ENCODE measurements around the gene PHLDB2. TPM values are rescaled to one million over a fixed set of nuclear protein-coding genes. Genes with fewer than 3 reads are reported as not detected.

PHLDB2 gene
- total and polyA plus RNA-seq, 2 of the 8 experiments (the other 6 are each of a cell fraction or from before 2014, with no cell fraction given): 5.8 to 22.6 TPM

DNA sequence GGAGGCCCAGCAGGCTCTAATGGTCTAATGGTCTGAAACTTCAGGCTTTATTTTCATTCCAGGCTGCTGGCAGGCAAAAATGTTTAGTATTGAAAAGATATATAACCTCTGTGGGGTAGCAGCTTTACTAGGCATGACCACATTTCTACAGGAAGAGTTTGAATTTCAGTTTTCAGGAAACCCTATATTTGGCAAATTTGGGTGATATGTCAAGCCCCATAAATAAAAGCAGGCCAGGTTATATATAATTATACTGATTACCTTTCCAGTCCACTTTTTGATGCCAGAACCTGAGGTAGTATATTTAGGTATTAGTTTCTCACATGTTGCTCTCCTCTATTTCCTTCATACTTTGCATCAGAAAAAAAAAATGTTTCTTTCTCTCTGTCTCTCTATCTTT lies 37.2 kb upstream of the PHLDB2 start:
- Histone ChIP-seq H3K4me2 (ENCODE audit: insufficient read depth in 1 of 2, low read depth in 2 of 2, low read length in 2 of 2) (no peak overlapping the region), H2BK12ac (ENCODE audit: low read depth, low read length) (no peak overlapping the region), H3K4me3 (ENCODE audit: extremely low read depth in 1 of 4, insufficient read depth in 2 of 4, low read depth in 3 of 4, low read length in 4 of 4) (no peak overlapping the region), H3K9ac (replicated peaks in 1 of 4; ENCODE audit: extremely low read depth in 1 of 4, low read depth in 3 of 4, low read length in 3 of 4) (no peak overlapping the region), H3K36me3 (ENCODE audit: control insufficient read depth in 2 of 4, insufficient read depth in 4 of 4, low read length in 3 of 4) (no peaks in the 10 kb centered on the region), H3K23ac (ENCODE audit: insufficient read length) (no peak overlapping the region), H3K79me1 (ENCODE audit: low read depth, low read length) (no peaks in the 10 kb centered on the region), H3K4ac (replicated peaks; ENCODE audit: insufficient read length, low read depth, low read length) (no peak overlapping the region), H3K9me3 (ENCODE audit: insufficient read depth in 2 of 2, low read depth in 1 of 2, low read length in 1 of 2) (no peaks in the 10 kb centered on the region), H4K5ac (ENCODE audit: insufficient read length, low read depth, low read length) (no peak overlapping the region), H3K23me2 (ENCODE audit: low read depth, low read length) (no peaks in the 10 kb centered on the region), H3K27me3 (replicated peaks in 1 of 4; ENCODE audit: control insufficient read depth in 3 of 4, extremely low read depth in 1 of 4, insufficient read depth in 3 of 4, low read length in 3 of 4) (no peaks in the 10 kb centered on the region), H3K14ac (ENCODE audit: insufficient read length) (no peak overlapping the region), H3K27ac (ENCODE audit: low read depth, low read length) (no peak overlapping the region), H3K18ac (ENCODE audit: extremely low read depth, low read length) (no peak overlapping the region), H4K8ac (ENCODE audit: extremely low read depth, insufficient read depth, low read length) (no peak overlapping the region), H2BK15ac (ENCODE audit: low read length) (no peak overlapping the region), H3K4me1 (replicated peaks in 1 of 4; ENCODE audit: control insufficient read depth in 3 of 4, insufficient read depth in 4 of 4, low read length in 3 of 4) (no peaks in the 10 kb centered on the region), H3K79me2 (ENCODE audit: control insufficient read depth in 1 of 2, insufficient read depth in 2 of 2, low read length in 2 of 2) (no peaks in the 10 kb centered on the region), H2BK120ac (replicated peaks; ENCODE audit: low read depth, low read length) (no peak overlapping the region), H2AK5ac (ENCODE audit: low read depth, low read length) (no peak overlapping the region), H2AFZ (ENCODE audit: low read length) (no peak overlapping the region), H2BK20ac (ENCODE audit: low read length) (no peak overlapping the region), H2BK5ac (ENCODE audit: low read depth, low read length) (no peak overlapping the region), H3K56ac (replicated peaks; ENCODE audit: insufficient read length, low read depth, low read length) (no peak overlapping the region), H4K91ac (replicated peaks; ENCODE audit: insufficient read length, low read length) (no peak overlapping the region), H4K20me1 (replicated peaks in 1 of 2; ENCODE audit: control insufficient read depth in 1 of 2, insufficient read depth in 2 of 2, low read length in 2 of 2) (no peaks in the 10 kb centered on the region)
- FAIRE-seq (no peak), DNase-seq (ENCODE audit: low read depth in 1 of 2, low spot score in 2 of 2) (no peak)
- CTCF ChIA-PET (ENCODE audit: partially characterized antibody): no interaction called here
- POLR2A ChIA-PET (ENCODE audit: partially characterized antibody): no interaction called here
- no peak for TF ChIP-seq CEBPB (IDR thresholded peaks at IDR 0.05; ENCODE audit: low read depth, low read length)
- TF ChIP-seq, protein P1, sequence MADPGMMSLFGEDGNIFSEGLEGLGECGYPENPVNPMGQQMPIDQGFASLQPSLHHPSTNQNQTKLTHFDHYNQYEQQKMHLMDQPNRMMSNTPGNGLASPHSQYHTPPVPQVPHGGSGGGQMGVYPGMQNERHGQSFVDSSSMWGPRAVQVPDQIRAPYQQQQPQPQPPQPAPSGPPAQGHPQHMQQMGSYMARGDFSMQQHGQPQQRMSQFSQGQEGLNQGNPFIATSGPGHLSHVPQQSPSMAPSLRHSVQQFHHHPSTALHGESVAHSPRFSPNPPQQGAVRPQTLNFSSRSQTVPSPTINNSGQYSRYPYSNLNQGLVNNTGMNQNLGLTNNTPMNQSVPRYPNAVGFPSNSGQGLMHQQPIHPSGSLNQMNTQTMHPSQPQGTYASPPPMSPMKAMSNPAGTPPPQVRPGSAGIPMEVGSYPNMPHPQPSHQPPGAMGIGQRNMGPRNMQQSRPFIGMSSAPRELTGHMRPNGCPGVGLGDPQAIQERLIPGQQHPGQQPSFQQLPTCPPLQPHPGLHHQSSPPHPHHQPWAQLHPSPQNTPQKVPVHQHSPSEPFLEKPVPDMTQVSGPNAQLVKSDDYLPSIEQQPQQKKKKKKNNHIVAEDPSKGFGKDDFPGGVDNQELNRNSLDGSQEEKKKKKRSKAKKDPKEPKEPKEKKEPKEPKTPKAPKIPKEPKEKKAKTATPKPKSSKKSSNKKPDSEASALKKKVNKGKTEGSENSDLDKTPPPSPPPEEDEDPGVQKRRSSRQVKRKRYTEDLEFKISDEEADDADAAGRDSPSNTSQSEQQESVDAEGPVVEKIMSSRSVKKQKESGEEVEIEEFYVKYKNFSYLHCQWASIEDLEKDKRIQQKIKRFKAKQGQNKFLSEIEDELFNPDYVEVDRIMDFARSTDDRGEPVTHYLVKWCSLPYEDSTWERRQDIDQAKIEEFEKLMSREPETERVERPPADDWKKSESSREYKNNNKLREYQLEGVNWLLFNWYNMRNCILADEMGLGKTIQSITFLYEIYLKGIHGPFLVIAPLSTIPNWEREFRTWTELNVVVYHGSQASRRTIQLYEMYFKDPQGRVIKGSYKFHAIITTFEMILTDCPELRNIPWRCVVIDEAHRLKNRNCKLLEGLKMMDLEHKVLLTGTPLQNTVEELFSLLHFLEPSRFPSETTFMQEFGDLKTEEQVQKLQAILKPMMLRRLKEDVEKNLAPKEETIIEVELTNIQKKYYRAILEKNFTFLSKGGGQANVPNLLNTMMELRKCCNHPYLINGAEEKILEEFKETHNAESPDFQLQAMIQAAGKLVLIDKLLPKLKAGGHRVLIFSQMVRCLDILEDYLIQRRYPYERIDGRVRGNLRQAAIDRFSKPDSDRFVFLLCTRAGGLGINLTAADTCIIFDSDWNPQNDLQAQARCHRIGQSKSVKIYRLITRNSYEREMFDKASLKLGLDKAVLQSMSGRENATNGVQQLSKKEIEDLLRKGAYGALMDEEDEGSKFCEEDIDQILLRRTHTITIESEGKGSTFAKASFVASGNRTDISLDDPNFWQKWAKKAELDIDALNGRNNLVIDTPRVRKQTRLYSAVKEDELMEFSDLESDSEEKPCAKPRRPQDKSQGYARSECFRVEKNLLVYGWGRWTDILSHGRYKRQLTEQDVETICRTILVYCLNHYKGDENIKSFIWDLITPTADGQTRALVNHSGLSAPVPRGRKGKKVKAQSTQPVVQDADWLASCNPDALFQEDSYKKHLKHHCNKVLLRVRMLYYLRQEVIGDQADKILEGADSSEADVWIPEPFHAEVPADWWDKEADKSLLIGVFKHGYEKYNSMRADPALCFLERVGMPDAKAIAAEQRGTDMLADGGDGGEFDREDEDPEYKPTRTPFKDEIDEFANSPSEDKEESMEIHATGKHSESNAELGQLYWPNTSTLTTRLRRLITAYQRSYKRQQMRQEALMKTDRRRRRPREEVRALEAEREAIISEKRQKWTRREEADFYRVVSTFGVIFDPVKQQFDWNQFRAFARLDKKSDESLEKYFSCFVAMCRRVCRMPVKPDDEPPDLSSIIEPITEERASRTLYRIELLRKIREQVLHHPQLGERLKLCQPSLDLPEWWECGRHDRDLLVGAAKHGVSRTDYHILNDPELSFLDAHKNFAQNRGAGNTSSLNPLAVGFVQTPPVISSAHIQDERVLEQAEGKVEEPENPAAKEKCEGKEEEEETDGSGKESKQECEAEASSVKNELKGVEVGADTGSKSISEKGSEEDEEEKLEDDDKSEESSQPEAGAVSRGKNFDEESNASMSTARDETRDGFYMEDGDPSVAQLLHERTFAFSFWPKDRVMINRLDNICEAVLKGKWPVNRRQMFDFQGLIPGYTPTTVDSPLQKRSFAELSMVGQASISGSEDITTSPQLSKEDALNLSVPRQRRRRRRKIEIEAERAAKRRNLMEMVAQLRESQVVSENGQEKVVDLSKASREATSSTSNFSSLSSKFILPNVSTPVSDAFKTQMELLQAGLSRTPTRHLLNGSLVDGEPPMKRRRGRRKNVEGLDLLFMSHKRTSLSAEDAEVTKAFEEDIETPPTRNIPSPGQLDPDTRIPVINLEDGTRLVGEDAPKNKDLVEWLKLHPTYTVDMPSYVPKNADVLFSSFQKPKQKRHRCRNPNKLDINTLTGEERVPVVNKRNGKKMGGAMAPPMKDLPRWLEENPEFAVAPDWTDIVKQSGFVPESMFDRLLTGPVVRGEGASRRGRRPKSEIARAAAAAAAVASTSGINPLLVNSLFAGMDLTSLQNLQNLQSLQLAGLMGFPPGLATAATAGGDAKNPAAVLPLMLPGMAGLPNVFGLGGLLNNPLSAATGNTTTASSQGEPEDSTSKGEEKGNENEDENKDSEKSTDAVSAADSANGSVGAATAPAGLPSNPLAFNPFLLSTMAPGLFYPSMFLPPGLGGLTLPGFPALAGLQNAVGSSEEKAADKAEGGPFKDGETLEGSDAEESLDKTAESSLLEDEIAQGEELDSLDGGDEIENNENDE (IDR thresholded peaks at IDR 0.05; ENCODE audit: insufficient replicate concordance, low read length): no peak

Measured in H1 (cell line).